Measurements from ENCODE around the gene COPE.

Gene COPE

DNA sequence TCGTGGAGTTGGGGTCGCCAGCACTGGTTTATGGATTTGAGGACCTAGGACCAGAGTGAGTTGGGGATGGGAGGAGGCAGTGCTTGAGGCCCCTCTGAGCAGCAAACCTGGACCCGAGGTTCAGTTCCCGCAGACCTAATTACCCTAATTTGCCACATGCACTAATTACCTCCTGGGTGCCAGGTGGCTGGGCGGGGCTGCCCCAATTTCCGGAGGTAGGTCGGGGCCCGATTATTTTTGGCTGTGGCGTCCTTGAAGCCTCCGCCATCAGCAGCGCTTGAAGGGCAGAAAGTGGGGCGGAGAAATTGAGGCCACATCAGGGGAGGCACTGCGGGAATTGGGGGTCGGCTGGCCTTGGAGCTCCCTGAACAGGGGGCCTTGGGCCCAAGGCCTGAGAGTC, 27.7 kb upstream of the COPE start:
- Mint-ChIP-seq H3K4me3 (no peak overlapping the region), H3K27me3 (peaks cover 16% of the 10 kb centered on the region), H3K4me1 (ENCODE audit: low read depth) (no peaks in the 10 kb centered on the region), H3K36me3 (ENCODE audit: low read depth) (no peaks in the 10 kb centered on the region), H3K27ac (no peak overlapping the region), H3K9me3 (no peaks in the 10 kb centered on the region)

DNA sequence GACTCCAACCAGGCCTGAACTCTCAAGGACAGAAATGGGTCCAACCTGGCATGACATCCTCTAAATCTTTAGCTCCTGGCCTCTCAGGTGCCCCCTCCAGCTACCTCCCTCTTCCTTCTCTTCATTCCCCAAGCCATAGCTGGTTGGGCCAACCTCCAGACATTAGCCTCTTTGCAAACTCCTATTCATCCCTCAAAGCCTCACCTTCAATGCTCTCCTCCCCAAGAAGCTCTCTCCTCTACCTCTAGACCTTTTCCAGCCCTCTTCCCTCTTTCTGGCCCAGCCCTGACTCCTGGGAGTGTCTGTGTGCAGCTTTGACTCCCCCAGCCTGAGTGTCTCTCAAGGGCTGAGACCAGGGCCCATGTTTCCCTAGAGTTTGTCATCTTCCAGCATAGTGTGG, 27.1 kb upstream of the COPE start:
- H3K9me3 Mint-ChIP-seq = no peaks in the 10 kb centered on the region
- no peak overlapping the region for H3K4me3 Mint-ChIP-seq
- H3K36me3 Mint-ChIP-seq (ENCODE audit: low read depth) = no peaks in the 10 kb centered on the region
- peaks cover 5% of the 10 kb centered on the region for H3K4me1 Mint-ChIP-seq (ENCODE audit: low read depth)
- H3K27ac Mint-ChIP-seq = no peak overlapping the region
- peaks cover 18% of the 10 kb centered on the region for H3K27me3 Mint-ChIP-seq

DNA sequence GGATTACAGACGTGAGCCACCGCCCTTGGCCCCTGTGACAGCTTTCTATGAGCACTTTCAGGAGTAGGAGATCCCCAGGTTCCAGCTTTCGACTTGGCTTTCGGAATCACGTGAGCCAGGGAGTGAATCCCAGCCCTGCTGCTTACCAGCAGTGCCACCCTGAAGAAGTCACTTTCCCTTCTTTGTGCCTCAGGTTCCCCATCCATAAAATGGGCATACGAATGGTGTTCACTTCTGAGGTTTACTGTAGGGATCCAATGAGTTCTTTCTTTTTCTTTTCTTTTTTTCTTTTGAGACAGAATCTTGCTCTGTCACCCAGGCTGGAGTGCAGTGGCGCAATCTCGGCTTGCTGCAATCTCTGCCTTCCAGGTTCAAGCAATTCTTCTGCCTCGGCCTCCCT, 26.1 kb upstream of the COPE start:
- Mint-ChIP-seq H3K27ac (no peak overlapping the region), H3K9me3 (no peaks in the 10 kb centered on the region), H3K36me3 (ENCODE audit: low read depth) (no peaks in the 10 kb centered on the region)

DNA sequence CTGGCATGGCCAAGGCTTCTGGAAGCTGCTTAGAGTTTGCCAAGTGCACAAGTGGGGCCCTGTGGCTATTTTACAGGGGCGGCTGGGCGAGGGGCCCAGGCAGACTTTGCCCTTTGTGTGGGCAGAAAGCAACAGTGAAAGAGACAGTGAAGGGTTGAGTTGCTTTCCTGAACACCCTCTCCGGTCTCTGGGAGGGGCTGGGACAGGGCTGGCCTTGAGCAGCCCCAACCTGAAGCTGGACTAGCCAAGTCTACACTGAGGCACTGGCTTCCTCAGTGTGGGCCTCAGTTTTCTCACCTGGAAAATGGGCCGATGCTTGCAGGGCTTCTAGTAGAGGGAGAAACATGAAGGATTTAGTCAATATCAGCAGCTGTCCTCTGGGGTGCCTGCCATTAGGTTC, 24.3 kb upstream of the COPE start:
- Mint-ChIP-seq H3K27me3 (peaks cover 33% of the 10 kb centered on the region), H3K4me3 (no peak overlapping the region), H3K4me1 (ENCODE audit: low read depth) (peaks cover 14% of the 10 kb centered on the region), H3K36me3 (ENCODE audit: low read depth) (no peaks in the 10 kb centered on the region), H3K27ac (no peak overlapping the region), H3K9me3 (no peaks in the 10 kb centered on the region)

More for the DNA sequence above, 26.1 kb upstream of the COPE start:
- H3K27me3 Mint-ChIP-seq = peaks cover 21% of the 10 kb centered on the region
- peaks cover 8% of the 10 kb centered on the region for H3K4me1 Mint-ChIP-seq (ENCODE audit: low read depth)
- no peak overlapping the region for H3K4me3 Mint-ChIP-seq

DNA sequence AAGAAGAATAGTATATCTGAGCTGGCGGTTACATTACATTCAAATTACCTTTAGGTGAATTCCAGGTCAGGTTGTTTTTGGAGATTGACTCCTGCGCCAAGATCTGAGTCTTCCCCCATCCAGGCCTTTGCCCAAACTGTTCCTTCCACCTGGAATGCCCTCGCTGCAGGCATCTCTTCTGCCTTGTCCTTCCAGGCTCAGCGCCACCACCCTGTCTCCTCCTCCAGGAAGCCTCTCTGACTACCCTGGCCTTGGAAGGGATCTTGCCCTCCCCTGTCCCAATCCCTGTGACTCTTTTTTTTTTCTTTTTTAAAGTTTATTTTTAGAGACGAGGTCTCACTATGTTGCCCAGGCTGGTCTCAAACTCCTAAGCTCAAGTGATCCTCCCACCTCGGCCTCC, 23.5 kb upstream of the COPE start:
- Mint-ChIP-seq H3K36me3 (ENCODE audit: low read depth) (no peaks in the 10 kb centered on the region), H3K4me1 (ENCODE audit: low read depth) (peaks cover 14% of the 10 kb centered on the region), H3K9me3 (no peaks in the 10 kb centered on the region), H3K27ac (no peak overlapping the region), H3K4me3 (no peak overlapping the region), H3K27me3 (peaks cover 33% of the 10 kb centered on the region)

DNA sequence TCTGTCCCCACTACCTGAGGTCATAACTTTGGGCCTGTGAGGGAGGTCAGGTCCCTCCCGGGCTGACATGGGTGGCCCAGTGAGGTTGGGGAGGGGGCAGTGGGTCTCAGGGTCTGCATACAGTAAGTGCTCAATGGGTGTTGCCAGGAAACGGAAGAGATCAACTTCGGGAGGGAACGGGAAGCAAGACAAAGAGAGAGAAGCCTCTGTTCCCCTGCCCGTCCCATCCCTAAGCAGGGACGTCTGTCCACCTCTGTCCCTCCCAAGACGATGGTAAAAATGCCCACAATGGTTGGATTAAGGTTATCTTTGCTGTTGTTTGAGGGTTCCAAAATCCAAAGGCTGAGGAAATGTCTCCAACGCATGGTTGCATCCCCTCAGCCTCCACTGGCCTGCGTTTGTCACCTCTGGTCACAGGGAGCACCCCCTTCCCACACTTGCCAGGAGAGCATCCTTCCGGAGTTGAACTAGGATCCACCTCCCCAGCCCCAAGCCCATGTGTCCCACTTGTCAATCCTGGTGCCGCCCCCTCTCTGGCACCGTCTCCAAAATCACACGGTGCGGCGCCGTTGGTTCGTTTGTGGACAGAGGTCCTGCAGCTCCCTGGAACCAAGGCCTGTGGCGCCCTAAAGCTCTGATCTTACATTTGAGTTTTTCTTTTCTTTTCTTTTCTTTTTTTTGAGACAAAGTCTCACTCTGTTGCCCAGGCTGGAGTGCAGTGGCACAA, 22.6 kb upstream of the COPE start:
- H3K27ac Mint-ChIP-seq = no peak overlapping the region
- peak overlapping the region; percentile 26 for H3K4me3 Mint-ChIP-seq
- peaks cover 33% of the 10 kb centered on the region for H3K27me3 Mint-ChIP-seq

DNA sequence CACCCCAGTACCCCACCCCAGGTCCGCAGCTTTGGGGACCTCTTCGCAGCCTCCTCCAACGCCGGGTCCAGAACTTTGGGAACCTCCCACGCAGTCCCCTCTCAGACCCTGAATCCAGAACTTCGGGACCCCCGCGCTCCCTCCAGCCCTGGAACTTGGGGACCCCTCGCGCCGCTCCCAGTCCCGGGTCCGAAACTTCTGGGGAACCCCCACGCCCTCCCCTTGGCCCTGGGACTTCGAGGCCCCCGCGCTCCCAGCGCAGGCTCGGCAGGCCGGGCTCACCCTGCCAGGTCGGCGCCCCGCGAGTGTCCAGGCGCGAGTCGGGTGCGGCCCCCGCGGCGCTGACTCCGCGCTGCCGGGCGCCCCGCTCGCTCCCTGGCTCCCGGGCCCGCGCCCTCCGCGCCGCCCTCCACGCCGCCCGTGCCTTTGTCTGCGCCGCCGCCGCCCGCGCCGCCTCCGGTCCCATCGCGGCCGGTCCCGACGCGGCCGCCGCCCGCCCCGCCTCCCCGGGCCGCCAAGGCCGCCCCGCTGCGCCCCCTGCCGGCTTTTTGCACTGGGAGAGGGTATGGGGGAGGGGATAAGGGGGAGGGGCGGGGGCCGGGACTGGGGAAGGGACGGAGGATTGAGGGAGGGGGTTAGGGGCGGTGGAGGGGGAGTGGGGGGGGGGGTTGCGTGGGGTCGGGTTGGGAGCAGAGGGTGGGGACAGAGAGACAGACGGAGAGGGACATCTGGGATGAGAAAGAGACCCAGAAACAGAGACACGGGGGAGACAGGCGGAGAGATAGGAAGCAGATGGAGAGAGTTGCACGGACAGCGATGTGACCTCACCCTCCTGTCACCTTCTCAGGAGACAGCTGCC, 21.8 kb upstream of the COPE start, which contains the start of gene HOMER3:
HOMER3 (minus strand) TSS at position 449 of the 859 bp plus-strand sequence. CDS start 2,235 bp downstream, outside the sequence.
- Mint-ChIP-seq H3K4me1 (ENCODE audit: low read depth) (peaks cover 14% of the 10 kb centered on the region), H3K9me3 (no peaks in the 10 kb centered on the region), H3K4me3 (peak within 1 kb of the TSS; percentile 70), H3K36me3 (ENCODE audit: low read depth) (no peaks in the 10 kb centered on the region), H3K27ac (no peak within 1 kb of the TSS), H3K27me3 (peaks cover 30% of the 10 kb centered on the region)

More for the DNA sequence above, 22.6 kb upstream of the COPE start:
- no peaks in the 10 kb centered on the region for H3K9me3 Mint-ChIP-seq
- no peaks in the 10 kb centered on the region for H3K36me3 Mint-ChIP-seq (ENCODE audit: low read depth)
- peaks cover 14% of the 10 kb centered on the region for H3K4me1 Mint-ChIP-seq (ENCODE audit: low read depth)

DNA sequence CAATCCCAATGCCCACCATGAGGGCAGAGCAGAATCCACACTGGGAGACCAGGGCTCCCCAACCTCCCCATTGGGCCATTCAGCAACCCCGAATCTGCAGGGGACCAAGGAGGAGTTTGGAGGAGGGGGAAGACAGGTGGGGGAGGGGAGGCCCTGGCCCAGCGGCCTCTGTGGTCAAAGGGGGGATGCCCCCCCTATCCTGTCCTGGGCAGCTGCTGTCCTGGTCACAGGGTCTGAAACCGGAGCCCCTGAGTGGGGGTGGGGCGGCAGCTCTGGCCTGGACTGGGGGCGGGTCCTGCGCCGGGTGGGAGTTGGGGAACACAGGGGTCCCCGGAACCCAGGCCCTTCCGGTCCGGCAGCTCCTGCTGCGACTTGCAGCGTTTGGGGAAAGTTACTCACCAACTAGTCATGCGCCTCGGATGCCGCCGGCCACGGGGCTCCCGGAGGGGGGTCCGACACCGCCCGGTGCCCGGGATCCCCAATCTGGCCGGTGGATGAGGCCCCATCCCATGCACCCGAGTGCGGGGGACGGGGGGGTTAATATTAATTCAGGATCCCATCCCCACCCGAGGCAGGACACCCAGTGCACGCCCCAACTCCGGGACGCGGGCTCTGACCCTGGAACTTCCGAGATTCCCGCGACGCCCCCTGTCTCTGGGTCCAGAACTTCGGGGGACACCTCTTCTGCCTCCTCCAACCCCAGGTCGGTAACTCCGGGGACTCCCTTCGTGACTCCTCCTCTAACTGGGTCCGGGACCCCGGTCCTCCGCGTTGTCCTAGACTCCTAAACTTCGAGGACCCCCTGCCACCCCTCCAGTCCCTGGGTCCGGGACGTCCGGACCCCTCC, 21.0 kb upstream of the COPE start:
- no peaks in the 10 kb centered on the region for H3K9me3 Mint-ChIP-seq
- peaks cover 14% of the 10 kb centered on the region for H3K4me1 Mint-ChIP-seq (ENCODE audit: low read depth)
- H3K27me3 Mint-ChIP-seq = peaks cover 30% of the 10 kb centered on the region
- H3K4me3 Mint-ChIP-seq = peak overlapping the region; percentile 70
- H3K27ac Mint-ChIP-seq = no peak overlapping the region
- no peaks in the 10 kb centered on the region for H3K36me3 Mint-ChIP-seq (ENCODE audit: low read depth)

DNA sequence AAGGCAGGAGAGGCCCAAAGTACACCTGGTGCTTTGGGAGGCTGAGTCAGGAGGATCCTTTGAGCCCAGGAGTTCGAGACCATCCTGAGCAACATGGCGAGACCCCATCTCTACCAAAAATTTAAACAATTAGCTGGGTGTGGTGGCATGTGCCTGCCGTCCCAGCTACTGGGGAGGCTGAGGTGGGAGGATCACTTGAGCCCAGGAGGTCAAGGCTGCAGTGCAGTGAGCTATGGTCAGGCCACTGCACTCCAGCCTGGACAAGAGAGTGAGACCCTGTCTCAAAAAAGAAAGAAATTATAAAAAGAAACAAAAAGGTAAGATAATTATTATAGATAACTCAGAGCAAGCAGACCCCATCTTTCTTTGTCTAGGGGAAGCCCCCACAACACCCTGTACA, 20.0 kb upstream of the COPE start:
- Mint-ChIP-seq H3K27ac (no peak overlapping the region), H3K4me3 (no peak overlapping the region), H3K4me1 (ENCODE audit: low read depth) (peaks cover 14% of the 10 kb centered on the region), H3K9me3 (no peaks in the 10 kb centered on the region), H3K36me3 (ENCODE audit: low read depth) (no peaks in the 10 kb centered on the region), H3K27me3 (peaks cover 32% of the 10 kb centered on the region)

DNA sequence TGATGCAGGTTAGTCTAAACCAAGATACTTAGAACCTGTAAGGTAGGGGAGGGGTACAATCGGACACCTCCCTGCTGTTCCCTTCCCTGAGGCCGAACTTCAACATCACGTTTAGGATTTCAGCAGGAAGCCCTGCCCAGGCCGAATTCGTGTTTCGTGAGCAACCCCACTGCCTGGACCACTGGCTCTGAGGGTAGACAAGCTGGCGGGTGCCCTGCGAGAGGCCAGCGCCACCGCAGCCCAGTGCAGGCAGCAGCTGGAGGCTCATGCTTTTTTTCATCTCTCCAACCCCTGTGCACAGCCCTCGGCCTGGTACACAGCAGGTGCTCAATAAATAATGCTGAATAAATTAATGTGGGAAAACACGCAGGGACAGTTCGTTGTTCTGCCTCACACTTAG, 14.1 kb upstream of the COPE start:
- Mint-ChIP-seq H3K36me3 (ENCODE audit: low read depth) (no peaks in the 10 kb centered on the region), H3K4me1 (ENCODE audit: low read depth) (peaks cover 4% of the 10 kb centered on the region), H3K4me3 (no peak overlapping the region), H3K27me3 (peaks cover 11% of the 10 kb centered on the region), H3K9me3 (no peaks in the 10 kb centered on the region), H3K27ac (no peak overlapping the region)

DNA sequence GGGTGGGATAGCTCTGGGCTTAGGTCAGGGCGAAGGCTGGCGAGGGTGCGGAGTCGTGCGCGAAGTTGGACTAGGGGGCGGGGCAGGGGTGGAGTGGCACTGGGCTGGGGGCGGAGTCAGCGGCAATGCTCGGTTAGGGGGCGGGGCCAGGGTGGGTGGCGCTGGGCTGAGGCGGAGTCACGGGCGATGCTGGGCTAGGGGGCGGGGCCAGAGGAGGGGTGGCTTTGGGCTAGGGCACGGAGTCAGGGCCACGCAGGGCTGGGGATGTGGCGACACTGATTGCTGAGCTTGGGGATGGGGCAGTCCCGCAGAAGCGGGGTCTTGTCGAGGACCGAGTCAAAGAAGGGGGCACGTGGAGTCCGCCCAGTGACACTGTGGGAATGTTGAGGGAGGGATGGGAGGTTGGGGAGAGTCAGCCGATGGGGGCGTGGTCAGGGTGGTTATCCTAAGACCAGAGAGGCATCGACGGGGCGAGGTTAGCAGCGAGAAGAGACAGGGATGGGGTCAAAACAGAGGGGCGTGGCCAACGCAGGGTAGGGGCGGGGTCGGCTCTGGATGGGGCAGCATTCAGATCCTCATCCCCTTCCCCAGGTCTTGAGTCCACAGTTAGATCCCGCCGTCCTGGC, 13.1 kb upstream of the COPE start:
- peak overlapping the region; percentile 62 for H3K4me3 Mint-ChIP-seq
- H3K27ac Mint-ChIP-seq = peak overlapping the region; percentile 50
- H3K4me1 Mint-ChIP-seq (ENCODE audit: low read depth) = peaks cover 4% of the 10 kb centered on the region
- no peaks in the 10 kb centered on the region for H3K9me3 Mint-ChIP-seq
- H3K27me3 Mint-ChIP-seq = peaks cover 11% of the 10 kb centered on the region
- no peaks in the 10 kb centered on the region for H3K36me3 Mint-ChIP-seq (ENCODE audit: low read depth)

DNA sequence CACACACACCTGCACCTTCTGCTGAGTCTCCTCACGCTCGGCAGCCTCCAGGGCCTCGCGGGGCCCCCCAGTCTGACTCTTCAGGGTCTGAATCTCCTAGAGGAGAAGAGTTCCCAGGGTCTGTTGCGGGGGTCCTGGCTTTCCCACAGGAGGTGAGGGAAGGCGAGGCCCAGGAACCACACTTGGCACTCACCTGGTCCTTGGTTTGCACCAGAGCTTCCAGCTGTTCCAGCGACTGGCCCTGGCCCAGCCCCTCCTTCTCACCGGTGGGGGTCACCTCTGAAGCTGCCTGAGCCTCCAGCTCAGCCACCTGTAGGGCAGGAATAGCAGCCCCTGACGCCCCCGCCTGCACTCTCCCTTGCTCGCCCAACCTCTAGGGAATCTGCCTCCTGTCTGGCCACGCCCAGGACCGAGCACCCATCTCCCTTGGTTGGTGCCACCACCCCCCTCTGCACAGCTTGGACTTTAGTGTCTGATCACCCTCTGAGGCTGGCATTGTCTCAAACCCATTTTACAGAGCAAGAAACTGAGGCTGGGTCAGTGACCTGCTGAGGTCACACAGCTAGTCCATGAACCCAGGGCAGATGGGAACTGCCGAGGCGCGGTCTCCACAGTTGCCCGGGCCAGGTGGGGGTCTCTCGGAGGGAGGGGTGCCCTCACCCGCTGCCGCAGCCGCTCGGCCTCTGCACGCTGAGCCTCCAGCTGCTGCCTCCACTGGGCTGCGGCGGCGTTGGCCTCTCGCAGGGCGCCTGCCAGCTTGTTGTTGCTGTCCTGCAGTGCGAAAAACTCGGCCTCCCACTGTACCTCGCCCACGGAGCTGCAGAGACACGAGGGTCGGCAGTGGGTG, 12.4 kb upstream of the COPE start:
- H3K36me3 Mint-ChIP-seq (ENCODE audit: low read depth) = no peaks in the 10 kb centered on the region
- H3K4me1 Mint-ChIP-seq (ENCODE audit: low read depth) = peaks cover 4% of the 10 kb centered on the region
- peaks cover 11% of the 10 kb centered on the region for H3K27me3 Mint-ChIP-seq
- H3K4me3 Mint-ChIP-seq = no peak overlapping the region
- no peak overlapping the region for H3K27ac Mint-ChIP-seq
- H3K9me3 Mint-ChIP-seq = no peaks in the 10 kb centered on the region

DNA sequence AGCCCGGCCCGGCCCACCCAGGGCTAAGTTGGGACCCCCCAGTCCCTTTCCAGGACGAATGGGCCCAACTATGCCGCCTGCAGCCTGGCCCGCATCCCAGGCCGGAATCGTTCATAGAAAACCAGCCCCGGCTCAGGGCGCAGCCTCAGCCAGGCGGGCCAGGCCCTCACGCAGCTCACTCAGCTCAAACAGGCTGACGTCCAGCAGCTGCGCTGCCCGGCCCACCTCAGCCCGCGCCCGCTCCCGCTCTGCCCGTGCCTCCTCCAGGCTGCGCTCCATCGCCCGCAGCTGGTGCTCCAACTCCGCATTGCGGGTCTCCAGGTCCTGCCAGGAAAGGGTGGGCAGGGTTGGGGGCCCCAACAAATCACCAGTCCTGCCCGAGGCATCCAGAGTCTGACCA, 10.1 kb upstream of the COPE start:
- Mint-ChIP-seq H3K9me3 (no peaks in the 10 kb centered on the region), H3K36me3 (ENCODE audit: low read depth) (peaks cover 14% of the 10 kb centered on the region), H3K4me1 (ENCODE audit: low read depth) (peaks cover 4% of the 10 kb centered on the region), H3K27me3 (peaks cover 11% of the 10 kb centered on the region), H3K27ac (no peak overlapping the region), H3K4me3 (no peak overlapping the region)
